GM18867 (cell line): ENCODE results near the gene TRPV3.
A peak's percentile ranks its signal among the peaks of the same experiment; 100 is the strongest.
"Not testable (repeated sequence)": the region's sequence is repeated elsewhere in the genome, so short reads cannot be mapped to it uniquely, and the experiment has no call there.

Source experiments
- ATAC-seq: cut with Tn5 transposase; IDR thresholded peaks from one replicate; pipeline ENCODE4 v1.9.1; 2021; ENCODE audit warnings: mild to moderate bottlenecking, moderate library complexity; ENCODE audit not compliant: unreplicated experiment

TRPV3 gene

GRCh38 chr17:3574231-3574630, 16.6 kb upstream of the TRPV3 start:
- no peak for ATAC-seq

GRCh38 chr17:3573246-3574100, 15.9 kb upstream of the TRPV3 start:
- ATAC-seq: no peak

GRCh38 chr17:3572231-3572630, 14.6 kb upstream of the TRPV3 start:
- ATAC-seq: no peak

GRCh38 chr17:3571043-3571900, 13.7 kb upstream of the TRPV3 start:
- ATAC-seq: no peak

DNA sequence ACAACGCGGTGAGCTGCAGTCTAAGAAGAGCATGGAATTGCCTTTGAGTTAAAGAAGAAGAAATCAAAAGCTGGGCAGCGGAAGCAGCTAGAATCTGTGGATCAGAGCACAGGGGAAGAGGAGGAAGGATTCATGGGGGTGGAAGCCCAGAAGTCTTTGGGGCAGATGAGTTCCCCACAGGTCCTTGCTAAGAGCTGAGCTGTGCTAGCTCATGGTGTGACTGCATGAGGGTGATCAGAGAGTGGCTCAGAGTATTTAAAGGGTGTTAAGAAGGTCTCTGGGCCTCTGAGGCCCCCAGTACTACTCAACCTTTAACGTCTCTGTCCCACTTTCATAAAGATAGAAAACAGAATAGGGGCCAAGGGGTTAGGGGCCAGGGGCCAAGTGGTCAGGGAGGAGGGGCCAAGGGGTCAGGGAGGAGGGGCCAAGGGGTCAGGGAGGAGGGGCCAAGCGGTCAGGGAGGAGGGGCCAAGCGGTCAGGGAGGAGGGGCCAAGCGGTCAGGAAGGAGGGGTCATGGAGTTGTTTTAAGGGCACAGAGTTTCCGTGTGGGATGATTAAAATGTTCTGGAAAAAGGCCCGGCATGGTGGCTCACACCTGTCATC, 12.0 kb upstream of the TRPV3 start:
- no peak for ATAC-seq

DNA sequence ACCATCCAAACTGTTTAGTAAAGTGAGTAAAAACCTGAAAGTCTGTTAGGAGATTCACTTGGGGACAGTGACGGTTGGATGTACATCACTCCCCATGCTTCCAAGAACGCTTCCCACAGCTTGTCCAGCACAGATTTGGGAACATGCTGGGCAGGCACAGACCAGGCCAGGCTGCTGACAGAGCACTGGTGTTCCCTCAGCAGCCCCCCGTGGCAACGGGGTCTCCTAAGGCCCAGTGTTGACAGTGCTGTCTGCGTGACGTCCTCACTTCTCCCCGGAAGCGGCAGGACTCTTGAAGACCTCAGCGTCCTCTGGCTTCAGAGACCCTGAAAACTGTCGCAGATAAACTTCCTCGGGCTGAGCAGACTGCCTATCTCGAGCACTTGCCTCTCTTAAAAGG, 8.9 kb upstream of the TRPV3 start:
- no peak for ATAC-seq

DNA sequence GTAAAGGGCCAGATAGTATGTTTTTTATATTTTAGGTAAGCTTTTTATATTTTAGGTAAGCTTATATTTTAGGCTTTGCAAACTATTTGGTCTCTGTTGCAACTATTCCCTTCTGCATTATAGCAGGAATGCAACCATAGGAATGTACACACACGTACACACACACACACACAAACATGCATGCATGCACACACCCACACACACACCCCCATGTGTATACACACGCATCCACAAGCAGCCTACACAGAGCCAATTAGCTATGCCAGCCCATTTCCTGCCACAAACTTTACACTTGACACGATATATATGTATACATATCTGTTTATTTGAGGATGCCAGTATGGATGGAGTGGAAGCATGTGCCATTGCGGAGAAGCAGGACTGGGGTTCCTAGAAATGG, 7.5 kb upstream of the TRPV3 start:
- no peak for ATAC-seq

- ATAC-seq: not testable (repeated sequence)
Observed at GRCh38 chr17:3564241-3564640, 6.6 kb upstream of the TRPV3 start.

- no peak for ATAC-seq
Observed at GRCh38 chr17:3559270-3559645, 1.6 kb upstream of the TRPV3 start.

DNA sequence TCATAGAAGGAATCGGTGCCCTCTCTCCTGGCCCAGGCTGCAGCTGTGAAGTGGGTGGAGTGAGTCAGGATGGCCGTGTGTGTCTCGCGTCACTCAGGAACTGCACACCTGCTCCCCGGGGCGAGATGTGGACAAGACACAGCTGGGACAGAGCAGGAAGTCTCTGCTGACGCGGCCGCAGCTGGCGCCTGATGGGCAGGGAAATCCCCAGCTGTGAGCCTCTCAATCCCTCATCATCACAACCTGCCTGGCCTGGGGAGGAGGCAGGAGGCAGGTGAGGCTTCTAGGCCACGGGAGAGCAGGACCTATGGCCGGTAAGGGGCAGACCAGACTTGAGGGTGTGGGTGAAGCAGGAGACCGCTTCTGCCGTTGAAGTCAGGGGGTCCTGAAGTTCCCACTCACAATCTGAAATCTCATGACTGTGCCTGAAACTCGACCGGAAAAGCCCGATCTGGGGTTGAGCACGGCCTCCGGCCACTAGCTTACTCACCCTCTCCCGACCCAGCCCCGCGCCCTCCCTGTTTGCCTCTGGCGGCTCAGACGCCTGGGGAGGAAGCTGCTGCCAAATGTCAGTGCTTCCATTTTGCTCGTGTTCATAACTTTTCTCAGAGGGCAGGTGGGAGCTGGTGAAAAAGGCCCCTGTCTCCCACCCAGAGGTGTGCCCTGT, 1.1 kb upstream of the TRPV3 start:
- ATAC-seq: peak; percentile 74

GRCh38 chr17:3556916-3557767, 470 bp downstream of the TRPV3 start:
- peak; percentile 6 for ATAC-seq

DNA sequence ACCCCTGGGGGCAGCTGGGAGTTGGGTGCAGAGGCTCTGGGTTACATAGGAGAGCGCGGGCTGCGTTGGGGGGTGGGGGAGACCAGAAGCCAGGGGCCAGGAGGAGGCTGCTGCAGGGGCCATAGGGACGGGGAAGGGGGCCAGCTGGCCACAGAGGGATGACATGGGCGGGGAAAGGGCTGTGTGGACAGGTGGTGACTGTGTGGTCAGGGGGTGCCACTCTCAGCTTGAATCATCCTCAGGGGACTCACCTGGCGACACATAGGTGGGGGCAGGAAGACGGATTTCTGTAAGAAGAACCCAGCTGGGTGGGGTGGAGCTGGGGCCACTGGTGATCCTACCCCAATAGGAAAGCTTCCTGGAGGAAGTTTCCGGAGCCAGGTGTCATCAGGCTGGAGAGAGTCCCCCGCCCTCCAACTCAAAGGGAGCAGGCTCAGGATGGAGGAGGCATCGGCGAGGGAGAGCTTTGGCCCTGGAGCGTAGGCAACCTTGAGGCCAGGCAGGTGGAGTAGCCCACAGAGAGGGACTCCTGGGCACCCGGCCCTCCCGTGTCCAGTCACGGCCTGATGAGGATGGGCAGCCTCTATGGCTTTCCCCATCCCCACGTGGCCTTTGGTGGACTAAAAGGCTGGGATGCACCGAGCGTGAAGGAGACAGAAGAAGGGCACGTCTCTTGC, 1.2 kb downstream of the TRPV3 start:
- no peak for ATAC-seq

GRCh38 chr17:3555189-3555796, 2.3 kb downstream of the TRPV3 start:
- ATAC-seq: no peak

DNA sequence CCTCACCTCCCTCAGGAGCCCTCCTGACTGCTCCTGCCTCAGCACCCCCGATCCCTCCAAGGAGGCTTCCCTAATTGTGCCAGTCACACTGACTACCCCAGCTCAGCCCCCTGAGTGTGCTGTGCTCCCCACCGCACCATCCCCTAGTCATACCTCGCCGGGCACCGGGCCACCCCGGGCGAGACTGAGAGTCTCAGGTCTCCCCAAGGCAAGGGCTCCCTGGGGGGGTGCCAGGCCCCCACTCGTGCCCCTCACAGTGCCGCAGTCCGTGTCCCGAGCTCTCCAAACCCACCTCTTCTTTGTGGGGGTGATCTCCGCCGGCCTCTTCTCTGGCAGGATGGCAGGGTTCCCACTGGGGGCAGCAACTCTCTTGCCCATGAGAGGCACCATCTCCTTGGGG, 3.2 kb downstream of the TRPV3 start:
- no peak for ATAC-seq

DNA sequence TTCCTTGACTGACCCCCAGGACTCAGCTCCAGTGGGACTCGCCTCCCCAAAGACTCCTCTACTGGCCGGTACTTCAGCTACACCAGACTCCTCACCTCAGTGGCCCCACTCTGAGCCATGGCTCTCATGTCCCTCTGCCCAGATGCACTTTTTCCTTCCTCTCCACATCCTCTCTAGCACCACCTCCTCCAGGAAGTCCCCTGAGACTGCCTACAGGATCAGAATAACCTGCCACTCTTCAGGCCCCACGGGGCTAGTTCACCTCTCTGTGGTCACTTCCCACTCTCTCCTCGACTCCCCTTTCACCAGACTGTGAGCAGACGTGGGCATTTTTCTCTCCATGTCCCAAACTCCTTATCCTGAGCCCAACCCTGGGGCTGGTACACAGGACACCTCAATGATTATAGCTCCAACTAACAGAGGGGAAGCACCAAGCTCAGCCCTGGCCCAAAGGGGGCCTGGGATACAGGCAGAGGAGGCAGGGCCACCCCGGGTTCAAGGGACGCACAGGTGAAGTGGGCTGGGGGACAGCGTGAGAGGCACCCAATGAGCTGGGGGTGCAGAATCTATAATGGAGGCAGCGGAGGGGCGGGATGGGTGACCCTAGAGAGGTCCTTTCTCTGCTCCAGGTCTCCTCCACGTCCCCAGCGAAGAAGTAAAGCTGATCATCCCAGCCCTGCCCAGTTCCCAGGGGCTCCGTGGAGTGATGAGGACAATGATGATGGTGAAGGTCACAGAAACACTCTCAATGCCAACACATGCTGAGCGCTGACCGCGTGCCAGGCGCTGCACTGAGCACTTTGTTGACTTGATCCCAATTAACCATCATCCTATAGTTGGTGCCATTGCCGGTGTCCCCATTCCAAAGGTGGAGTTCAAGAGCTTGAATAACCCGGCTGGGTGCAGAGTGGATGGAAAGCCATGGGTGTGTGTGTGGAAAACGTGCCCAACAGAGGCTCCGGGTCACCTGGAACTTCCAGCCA, 3.9 kb downstream of the TRPV3 start:
- no peak for ATAC-seq

- no peak for ATAC-seq
Observed at GRCh38 chr17:3552916-3553315, 4.7 kb downstream of the TRPV3 start.

- ATAC-seq: no peak
Observed at GRCh38 chr17:3551189-3551588, 6.4 kb downstream of the TRPV3 start.

GRCh38 chr17:3549610-3550162, 7.9 kb downstream of the TRPV3 start:
- no peak for ATAC-seq
